ENCODE data around the gene GMDS.

DNA sequence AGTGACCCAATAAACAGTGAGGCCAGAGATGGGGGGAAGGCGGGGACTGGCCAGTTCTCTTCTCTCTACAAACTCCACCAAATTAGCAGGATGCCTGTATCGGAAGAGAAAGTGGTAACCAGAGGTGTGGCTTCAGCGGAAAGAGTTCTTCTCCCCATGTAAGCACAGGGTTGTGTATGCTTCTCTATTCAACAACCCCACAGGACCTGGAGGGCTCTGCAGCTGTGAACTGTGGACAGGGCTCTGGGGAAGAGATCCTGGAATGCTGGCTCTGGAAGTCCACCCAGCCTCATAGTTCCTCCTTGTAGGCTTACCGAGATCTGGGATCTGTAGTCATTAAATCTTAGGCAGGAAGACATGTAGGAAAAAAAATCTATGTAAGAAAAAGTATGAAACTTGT, 449.5 kb downstream of the GMDS start:
- TF ChIP-seq SMC3 (IDR thresholded peaks at IDR 0.05; ENCODE audit: low read length): no peak
- TF ChIP-seq, protein P1, sequence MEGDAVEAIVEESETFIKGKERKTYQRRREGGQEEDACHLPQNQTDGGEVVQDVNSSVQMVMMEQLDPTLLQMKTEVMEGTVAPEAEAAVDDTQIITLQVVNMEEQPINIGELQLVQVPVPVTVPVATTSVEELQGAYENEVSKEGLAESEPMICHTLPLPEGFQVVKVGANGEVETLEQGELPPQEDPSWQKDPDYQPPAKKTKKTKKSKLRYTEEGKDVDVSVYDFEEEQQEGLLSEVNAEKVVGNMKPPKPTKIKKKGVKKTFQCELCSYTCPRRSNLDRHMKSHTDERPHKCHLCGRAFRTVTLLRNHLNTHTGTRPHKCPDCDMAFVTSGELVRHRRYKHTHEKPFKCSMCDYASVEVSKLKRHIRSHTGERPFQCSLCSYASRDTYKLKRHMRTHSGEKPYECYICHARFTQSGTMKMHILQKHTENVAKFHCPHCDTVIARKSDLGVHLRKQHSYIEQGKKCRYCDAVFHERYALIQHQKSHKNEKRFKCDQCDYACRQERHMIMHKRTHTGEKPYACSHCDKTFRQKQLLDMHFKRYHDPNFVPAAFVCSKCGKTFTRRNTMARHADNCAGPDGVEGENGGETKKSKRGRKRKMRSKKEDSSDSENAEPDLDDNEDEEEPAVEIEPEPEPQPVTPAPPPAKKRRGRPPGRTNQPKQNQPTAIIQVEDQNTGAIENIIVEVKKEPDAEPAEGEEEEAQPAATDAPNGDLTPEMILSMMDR (CRISPR knock-in tag; IDR thresholded peaks at IDR 0.05): no peak
- no peak for TF ChIP-seq CBFB (CRISPR knock-in tag; IDR thresholded peaks at IDR 0.05)
